K562 (cell line): Measurements from ENCODE around the gene ELP5. TPM values are rescaled to one million over a fixed set of nuclear protein-coding genes. Genes with fewer than 3 reads are reported as not detected.

Experiments used
- ATAC-seq: fragments of 200-7000 bp; cut with Tn5 transposase; 3 replicates; pipeline ENCODE4 v1.9.1; 2020; ENCODE audit warnings: moderate library complexity
- BruUV-seq: library from RNA; stranded (reverse); fragments of 400-500 nt; replicated peaks from 2 replicates; lab custom pipeline; 2021; lab: Mats Ljungman, UMichigan
- CTCF ChIA-PET: fragments of 300-600 bp; formaldehyde crosslinking; extraction: SDS; loops from one replicate; lab custom pipeline; 2021; ENCODE audit warnings: low intra/inter-chr PET ratio; lab: Yijun Ruan, JAX
- POLR2A ChIA-PET: fragments of 300-600, 350-650 bp; sonication (Branson Sonifier 250); formaldehyde crosslinking; extraction: SDS; loops from one replicate; lab custom pipeline; 2021; ENCODE audit warnings: antibody characterized with exemption, inconsistent platforms; lab: Yijun Ruan, JAX
- DNase-seq, 4 experiments: peaks; one replicate each; pipeline versions ENCODE4 v3.0.0 to v3.0.0-alpha.2; 2011 to 2018; ENCODE audit warnings: low spot score in 3 of 4, mixed read lengths in 3 of 4; ENCODE audit errors: extremely low read depth in 1 of 4
- FAIRE-seq: peaks from 2 replicates; lab custom pipeline; 2011; peaks lifted over from hg19 to GRCh38; lab: Jason Lieb, UNC
- H2AFZ ChIP-seq: 2 replicates; pipeline ENCODE4 v1.6.0; 2011; ENCODE audit warnings: low read depth, low read length, control low read depth, inconsistent platforms
- H3K27ac ChIP-seq: fragments of 200-600 bp; 3 replicates; pipeline ENCODE4 v1.8.0; 2011; ENCODE audit warnings: low read depth, mild to moderate bottlenecking, control low read depth, inconsistent platforms, low read length, moderate library complexity, mixed read lengths; ENCODE audit errors: extremely low read depth
- H3K27me3 ChIP-seq, 2 experiments: fragments of 300-600 bp in 1 of 2; 2 replicates in 1 of 2; 3 replicates in 1 of 2; pipeline versions ENCODE4 v1.6.0 to v1.8.0; 2011; ENCODE audit warnings: inconsistent platforms in 2 of 2, low read length in 2 of 2, mild to moderate bottlenecking in 1 of 2, mixed read lengths in 1 of 2, moderate library complexity in 1 of 2; ENCODE audit not compliant: control insufficient read depth in 2 of 2, insufficient read depth in 2 of 2
- H3K36me3 ChIP-seq: fragments of 300-600 bp; 3 replicates; pipeline ENCODE4 v1.8.0; 2011; ENCODE audit warnings: mild to moderate bottlenecking, low read length, inconsistent platforms; ENCODE audit not compliant: control insufficient read depth, insufficient read depth
- H3K4me1 ChIP-seq, 2 experiments: fragments of 200-600 bp in 1 of 2; replicated peaks in 1 of 2; 2 replicates in 1 of 2; 3 replicates in 1 of 2; pipeline versions ENCODE4 v1.5.1 to v1.8.0; 2011; ENCODE audit warnings: inconsistent platforms in 2 of 2, low read length in 2 of 2, mild to moderate bottlenecking in 1 of 2, mixed read lengths in 1 of 2, moderate library complexity in 1 of 2; ENCODE audit not compliant: control insufficient read depth in 2 of 2, insufficient read depth in 2 of 2
- H3K4me2 ChIP-seq: 2 replicates; pipeline ENCODE4 v1.6.1; 2011; ENCODE audit warnings: low read length, control low read depth, inconsistent platforms, mixed read lengths; ENCODE audit not compliant: insufficient read depth
- H3K4me3 ChIP-seq: fragments of 200-600 bp; sonication (generic), shearing (Covaris generic); 2 replicates; pipeline ENCODE4 v1.5.1; 2016; ENCODE audit warnings: control low read depth, inconsistent platforms
- H3K79me2 ChIP-seq: fragments of 200-600 bp; 3 replicates; pipeline ENCODE4 v1.8.0; 2011; ENCODE audit warnings: low read length, inconsistent platforms; ENCODE audit not compliant: control insufficient read depth, insufficient read depth
- H3K9ac ChIP-seq, 2 experiments: 2 replicates each; pipeline versions ENCODE4 v1.6.0 to v1.6.1; 2011; ENCODE audit warnings: low read depth in 2 of 2, low read length in 2 of 2, control low read depth in 1 of 2, inconsistent platforms in 1 of 2, mild to moderate bottlenecking in 1 of 2, mixed read lengths in 1 of 2; ENCODE audit not compliant: insufficient read depth in 1 of 2
- H3K9me1 ChIP-seq: one replicate; pipeline ENCODE4 v1.6.0; 2011; ENCODE audit warnings: inconsistent platforms, mild to moderate bottlenecking, low read length, moderate library complexity; ENCODE audit not compliant: control insufficient read depth, insufficient read depth
- H3K9me3 ChIP-seq: replicated peaks from 2 replicates; pipeline ENCODE4 v1.5.1; 2011; ENCODE audit warnings: low read depth, low read length, inconsistent platforms; ENCODE audit not compliant: control insufficient read depth, insufficient read depth
- H4K20me1 ChIP-seq: replicated peaks from 2 replicates; pipeline ENCODE4 v1.6.1; 2011; ENCODE audit warnings: low read length, inconsistent platforms, mixed read lengths; ENCODE audit not compliant: control insufficient read depth, insufficient read depth
- ELK3 ChIP-seq: fragments of 450-650 bp; formaldehyde crosslinking; IDR thresholded peaks from 2 replicates; pipeline ENCODE4 v1.4.0; 2020; ENCODE audit warnings: mild to moderate bottlenecking
- ETS2 ChIP-seq: IDR thresholded peaks from 2 replicates; pipeline ENCODE4 v1.6.1; 2016; ENCODE audit warnings: borderline replicate concordance, missing genetic modification characterization, mild to moderate bottlenecking, moderate library complexity, missing compliant biosample characterization; ENCODE audit not compliant: poor library complexity, severe bottlenecking
- MYNN ChIP-seq, 2 experiments: sonication (generic); formaldehyde crosslinking in 1 of 2; IDR thresholded peaks; 2 replicates each; pipeline versions ENCODE4 v1.5.0 to v1.6.1; 2016 to 2020; ENCODE audit warnings: antibody characterized with exemption in 1 of 2, missing genetic modification reagents in 1 of 2
- NR2C1 ChIP-seq, 2 experiments: fragments of 450-650 bp; IDR thresholded peaks; 2 replicates each; pipeline ENCODE4 v1.6.1; 2017; ENCODE audit warnings: mild to moderate bottlenecking in 2 of 2, antibody characterized with exemption in 1 of 2, inconsistent platforms in 1 of 2, missing compliant biosample characterization in 1 of 2, missing genetic modification characterization in 1 of 2
- NR2C2 ChIP-seq, 2 experiments: fragments of 200-800 bp in 1 of 2; sonication (Bioruptor generic) in 1 of 2; sonication (generic) in 1 of 2; formaldehyde crosslinking in 1 of 2; IDR thresholded peaks; 2 replicates each; pipeline versions ENCODE4 v1.6.1 to v1.8.0; 2016 to 2022; ENCODE audit warnings: mild to moderate bottlenecking in 1 of 2, missing compliant biosample characterization in 1 of 2, missing genetic modification characterization in 1 of 2, missing genetic modification reagents in 1 of 2
- RBM25 ChIP-seq: fragments of 200-400 bp; formaldehyde crosslinking; IDR thresholded peaks from 2 replicates; pipeline ENCODE4 v1.6.1; 2018; ENCODE audit warnings: low read length, low read depth, moderate library complexity; ENCODE audit not compliant: severe bottlenecking
- SMAD2 ChIP-seq: fragments of 150-350 bp; IDR thresholded peaks from 2 replicates; pipeline ENCODE4 v1.6.1; 2014; ENCODE audit warnings: low read depth, mild to moderate bottlenecking, low read length
- SMARCB1 ChIP-seq: IDR thresholded peaks from 2 replicates; pipeline ENCODE4 v1.6.1; 2011; ENCODE audit warnings: improper control_type of control experiment, low read depth; ENCODE audit not compliant: insufficient read length
- TBL1XR1 ChIP-seq, 2 experiments: IDR thresholded peaks; 2 replicates each; pipeline ENCODE4 v1.6.1; 2012; ENCODE audit warnings: improper control_type of control experiment in 2 of 2, low read length in 2 of 2, mild to moderate bottlenecking in 1 of 2
- ZBTB8A ChIP-seq: fragments of 450-650 bp; IDR thresholded peaks from 2 replicates; pipeline ENCODE4 v1.6.1; 2018; ENCODE audit warnings: mild to moderate bottlenecking, moderate library complexity; ENCODE audit not compliant: partially characterized antibody
- ZNF23 ChIP-seq: fragments of 250-450 bp; sonication (Bioruptor Pico); IDR thresholded peaks from 2 replicates; pipeline ENCODE4 v1.4.0; 2020; ENCODE audit warnings: mild to moderate bottlenecking
- WGBS: fragments of 100-300 bp; shearing (Covaris generic); methylation state at CpG from one replicate; pipeline ENCODE4 v1.1.6; 2016; ENCODE audit warnings: low coverage, mixed read lengths; ENCODE audit not compliant: insufficient coverage; ENCODE audit errors: missing lambda C conversion rate; 5-methylcytosine and 5-hydroxymethylcytosine counted together
- in situ Hi-C: fragments of 300-500 bp; cut with MboI; formaldehyde crosslinking; loops from 4 replicates; pipeline ENCODE4 v1.15.0; 2018; ENCODE audit warnings: inconsistent platforms, mixed read lengths
- intact Hi-C: fragments of 100-400 bp; cut with micrococcal nuclease; formaldehyde crosslinking; loops from 2 replicates; pipeline ENCODE4 v1.14.2; 2022
- polyA plus RNA-seq, 8 experiments: library from polyadenylated mRNA; depleted of rRNA in 4 of 8; stranded (reverse) in 5 of 8; unstranded in 3 of 8; fragments of >200 nt; fragmentation: Nextera tagmentation in 2 of 8; fragmentation: Illumina TruSeq in 1 of 8; extraction: Ambion mirVana in 2 of 8; extraction: Trizol in 1 of 8; gene quantifications; 2 replicates each; pipeline versions ENCODE4 v1.2.1 to v1.2.3, GENCODE V29; 2011 to 2014; ENCODE audit warnings: inconsistent platforms in 1 of 8, missing spikeins in 1 of 8
- total RNA-seq, 7 experiments: library from RNA; depleted of rRNA in 6 of 7; stranded (reverse); fragments of >200 nt in 6 of 7; fragmentation: Illumina TruSeq in 2 of 7; extraction: Trizol in 2 of 7; gene quantifications; 2 replicates each; pipeline versions ENCODE4 v1.2.1 to v1.2.3, GENCODE V29; 2011 to 2021; ENCODE audit warnings: low replicate concordance in 1 of 7

Gene ELP5
- total and polyA plus RNA-seq, 9 of the 15 experiments (the other 6 are each of a cell fraction or from before 2014, with no cell fraction given): 25.7 to 77.9 (median 52.9) TPM

GRCh38 chr17:7241090-7241733 lies 10.8 kb upstream of the ELP5 start:
- peak overlapping the region; percentile 80 to 97; a peak in 3 of 4 replicates for H3K9ac ChIP-seq

More at GRCh38 chr17:7241090-7241733, 10.8 kb upstream of the ELP5 start:
- Histone ChIP-seq H3K79me2 (peaks cover 56% of the 10 kb centered on the region), H3K4me2 (peak overlapping the region; percentile 88), H3K9me1 (no peaks in the 10 kb centered on the region), H2AFZ (no peak overlapping the region), H3K9me3 (no peaks in the 10 kb centered on the region), H3K4me3 (peak overlapping the region; percentile 68), H3K4me1 (peaks cover 27 to 31% of the 10 kb centered on the region in 2 experiments; a peak in 4 of 5 replicates), H4K20me1 (peaks cover 5% of the 10 kb centered on the region; the same call in 1 of the 2 replicates), H3K27me3 (no peaks in the 10 kb centered on the region), H3K36me3 (peaks cover 52% of the 10 kb centered on the region), H3K27ac (peak overlapping the region; percentile 98)
- 15% methylated on average over 8 of the region's 9 CpGs for WGBS
- POLR2A ChIA-PET: interaction anchor here (0.6 to 3.6 kb wide), 7 partner anchors 7 to 88 kb away, joined by 3 to 16 read pairs (median 9); partner anchors contain the start of genes ACADVL, CTDNEP1, DLG4 and DVL2
- FAIRE-seq (peak; percentile 75), ATAC-seq (no peak), DNase-seq (no peak)
- no TSS peak for BruUV-seq
- intact Hi-C loops (no loop called here), in situ Hi-C loops (no loop called here)
- CTCF ChIA-PET: no interaction called here
- TF ChIP-seq ZBTB8A (no peak), TBL1XR1 (IDR thresholded peaks at IDR 0.05; ENCODE audit: low read length in 2 of 2) (no peak), RBM25 (no peak), MYNN (IDR thresholded peaks at IDR 0.05) (no peak), MYNN (CRISPR knock-in tag; IDR thresholded peaks at IDR 0.05) (no peak), ETS2 (tag) (no peak), ELK3 (CRISPR knock-in tag) (no peak), NR2C1 (IDR thresholded peaks at IDR 0.05) (peak; percentile 49; the same call in 1 of the 2 replicates), NR2C1 (tag; IDR thresholded peaks at IDR 0.05) (peak; percentile 46; the same call in 1 of the 2 replicates), SMARCB1 (no peak), NR2C2 (CRISPR knock-in tag; IDR thresholded peaks at IDR 0.05) (no peak), NR2C2 (tag; IDR thresholded peaks at IDR 0.05) (peak; percentile 54), ZNF23 (CRISPR knock-in tag) (no peak), SMAD2 (no peak)
